Gastrocnemius medialis (tissue), 4 donors: ENCODE measurements around the gene SLC25A39. TPM values are rescaled to one million over a fixed set of nuclear protein-coding genes. Genes with fewer than 3 reads are reported as not detected.

Experiments used
- ATAC-seq, 2 donors: fragments of 150-250 bp; one replicate each; pipeline ENCODE4 v1.9.1; 2016
- DNase-seq, 2 donors: peaks; one replicate each; pipeline ENCODE4 v3.0.0-alpha.2; 2019
- H3K27ac ChIP-seq, 4 donors: fragments of 200-600 bp; sonication (generic); 1 replicate in 1 of 4; 2 replicates in 3 of 4; pipeline ENCODE4 v1.5.1; 2016 to 2018; ENCODE audit warnings: mild to moderate bottlenecking in 2 of 4, moderate library complexity in 1 of 4
- H3K27me3 ChIP-seq, 3 donors: fragments of 200-600 bp; sonication (generic) in 2 of 3; 1 replicate in 1 of 3; 2 replicates in 2 of 3; pipeline versions ENCODE4 v1.5.1 to v1.6.0; 2016 to 2019; ENCODE audit warnings: mild to moderate bottlenecking in 1 of 3, moderate library complexity in 1 of 3
- H3K36me3 ChIP-seq, 2 donors: fragments of 200-600 bp; sonication (generic) in 1 of 2; one replicate each; pipeline ENCODE4 v1.5.1; 2017 to 2018
- H3K4me1 ChIP-seq, 2 donors: fragments of 200-600 bp; sonication (generic) in 1 of 2; one replicate each; pipeline ENCODE4 v1.5.1; 2016 to 2017; ENCODE audit warnings: mild to moderate bottlenecking in 2 of 2
- H3K4me3 ChIP-seq, 4 donors: fragments of 200-600 bp; sonication (generic) in 3 of 4; 1 replicate in 1 of 4; 2 replicates in 3 of 4; pipeline ENCODE4 v1.5.1; 2016 to 2019; ENCODE audit warnings: mild to moderate bottlenecking in 2 of 4
- H3K9me3 ChIP-seq, 3 donors: fragments of 200-600 bp; sonication (generic) in 2 of 3; 1 replicate in 1 of 3; 2 replicates in 2 of 3; pipeline ENCODE4 v1.5.1; 2016 to 2019
- POLR2A ChIP-seq, 2 donors: fragments of 450-650 bp; IDR thresholded peaks; one replicate each; pipeline ENCODE4 v1.6.1; 2017; ENCODE audit warnings: antibody characterized with exemption in 2 of 2, mild to moderate bottlenecking in 2 of 2, moderate library complexity in 2 of 2
- in situ Hi-C, 4 donors: fragments of 200-750 bp; cut with MboI; loops; one replicate each; pipeline versions ENCODE4 v1.15.0 to v1.8.0; 2017; ENCODE audit warnings: low sequenced_read_pairs in 4 of 4
- intact Hi-C: fragments of 100-400 bp; cut with DNase I; formaldehyde crosslinking; loops from one replicate; pipeline ENCODE4 v1.15.1; 2023; ENCODE audit warnings: low total_unique reads
- total RNA-seq, 4 donors: library from RNA; depleted of rRNA; stranded (reverse); fragments of >200 nt; gene quantifications; one replicate each; pipeline versions ENCODE4 v1.1.0 to v1.2.3, GENCODE V29; 2016
- TF ChIP-seq, protein P1 (sequence below), 5 experiments: fragments of 450-650 bp in 3 of 5; fragments of 200-600 bp in 2 of 5; sonication (generic) in 2 of 5; IDR thresholded peaks in 4 of 5; conservative IDR thresholded peaks in 1 of 5; 1 replicate in 4 of 5; 2 replicates in 1 of 5; pipeline ENCODE4 v1.5.1; 2016 to 2019; ENCODE audit warnings: antibody characterized with exemption in 5 of 5, mild to moderate bottlenecking in 3 of 5, moderate library complexity in 3 of 5

Gene SLC25A39
- total RNA-seq, 4 donors from 2014 or later: 36.7 to 44.2 (median 38.4) TPM

DNA sequence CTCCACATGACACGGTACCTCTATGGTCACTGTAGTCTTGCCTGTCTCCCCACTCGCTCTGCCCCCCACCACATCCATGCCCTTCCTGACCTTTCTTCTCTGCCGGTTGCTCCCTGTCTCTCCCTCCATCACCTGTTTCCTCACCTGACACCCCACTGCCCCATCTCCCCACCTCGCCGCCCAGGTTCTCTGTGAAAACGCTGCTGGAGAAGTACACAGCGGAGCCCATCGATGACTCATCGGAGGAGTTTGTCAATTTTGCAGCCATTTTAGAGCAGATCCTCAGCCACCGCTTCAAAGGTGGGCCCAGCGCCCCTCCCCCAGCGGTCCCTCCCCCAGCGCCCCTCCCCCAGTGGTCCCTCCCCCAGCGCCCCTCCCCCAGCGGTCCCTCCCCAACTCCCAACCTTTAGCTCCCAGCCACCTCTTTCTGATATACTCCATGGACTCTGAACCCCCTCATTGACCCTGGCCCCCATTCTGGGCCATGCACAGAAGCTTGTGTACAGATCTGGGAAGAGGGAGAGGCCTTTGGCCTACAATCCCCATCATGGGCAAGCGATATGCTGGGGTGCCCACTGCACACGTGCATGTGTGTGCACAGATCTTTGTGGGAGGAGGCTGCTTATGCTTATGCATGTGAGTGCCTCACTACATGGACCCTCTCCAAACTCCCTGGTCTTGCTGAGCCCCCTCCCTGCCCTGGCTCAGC is 12.1 kb downstream of the SLC25A39 start:
- H3K9me3 ChIP-seq: no peaks in the 10 kb centered on the region
- H3K36me3 ChIP-seq: no peaks in the 10 kb centered on the region
- no peak for DNase-seq
- peaks cover 37 to 38% (median 37%) of the 10 kb centered on the region in 3 donors for H3K27me3 ChIP-seq
- no peak for ATAC-seq
- in situ Hi-C loops: no loop called here
- no peak overlapping the region for H3K27ac ChIP-seq
- H3K4me1 ChIP-seq: peaks cover 7 to 18% of the 10 kb centered on the region in 2 donors
- intact Hi-C loops: no loop called here
- TF ChIP-seq POLR2A (IDR thresholded peaks at IDR 0.05): no peak
- TF ChIP-seq, protein P1, sequence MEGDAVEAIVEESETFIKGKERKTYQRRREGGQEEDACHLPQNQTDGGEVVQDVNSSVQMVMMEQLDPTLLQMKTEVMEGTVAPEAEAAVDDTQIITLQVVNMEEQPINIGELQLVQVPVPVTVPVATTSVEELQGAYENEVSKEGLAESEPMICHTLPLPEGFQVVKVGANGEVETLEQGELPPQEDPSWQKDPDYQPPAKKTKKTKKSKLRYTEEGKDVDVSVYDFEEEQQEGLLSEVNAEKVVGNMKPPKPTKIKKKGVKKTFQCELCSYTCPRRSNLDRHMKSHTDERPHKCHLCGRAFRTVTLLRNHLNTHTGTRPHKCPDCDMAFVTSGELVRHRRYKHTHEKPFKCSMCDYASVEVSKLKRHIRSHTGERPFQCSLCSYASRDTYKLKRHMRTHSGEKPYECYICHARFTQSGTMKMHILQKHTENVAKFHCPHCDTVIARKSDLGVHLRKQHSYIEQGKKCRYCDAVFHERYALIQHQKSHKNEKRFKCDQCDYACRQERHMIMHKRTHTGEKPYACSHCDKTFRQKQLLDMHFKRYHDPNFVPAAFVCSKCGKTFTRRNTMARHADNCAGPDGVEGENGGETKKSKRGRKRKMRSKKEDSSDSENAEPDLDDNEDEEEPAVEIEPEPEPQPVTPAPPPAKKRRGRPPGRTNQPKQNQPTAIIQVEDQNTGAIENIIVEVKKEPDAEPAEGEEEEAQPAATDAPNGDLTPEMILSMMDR (IDR thresholded peaks at IDR 0.05 in 4 of 5, conservative IDR thresholded peaks at IDR 0.05 in 1 of 5): no peak
- H3K4me3 ChIP-seq: no peak overlapping the region

DNA sequence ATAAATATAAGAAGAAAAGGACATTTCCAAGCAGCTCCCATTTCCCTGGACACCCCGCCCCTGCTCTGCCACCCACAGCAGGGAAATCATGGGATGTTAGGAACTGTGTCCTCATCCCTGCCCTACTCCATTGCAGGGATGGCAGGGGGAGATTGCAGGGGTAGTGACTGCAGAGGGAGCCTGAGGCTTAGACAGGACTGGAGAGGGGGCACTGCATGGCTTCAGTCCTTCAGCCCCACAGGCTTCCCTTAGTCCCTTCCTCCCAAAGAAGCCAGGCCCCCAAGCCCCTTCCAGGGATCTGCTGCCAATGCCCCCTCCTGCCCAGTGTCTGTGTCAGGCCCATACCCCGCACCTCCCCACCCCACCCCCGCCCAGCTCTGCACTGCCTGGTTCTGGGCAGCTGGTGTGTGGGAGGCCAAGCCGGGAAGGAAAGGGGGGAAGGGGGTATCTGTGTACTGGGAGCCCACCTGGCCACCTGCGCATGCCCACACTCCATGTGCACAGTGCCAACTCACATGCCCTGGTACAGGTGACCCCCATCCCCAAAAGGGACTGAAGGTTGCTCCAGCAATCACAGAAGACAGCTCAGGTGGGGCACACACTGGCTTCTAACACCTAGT is 13.0 kb downstream of the SLC25A39 start:
- ATAC-seq (no peak), DNase-seq (no peak)
- Histone ChIP-seq H3K27me3 (peaks cover 33 to 39% (median 34%) of the 10 kb centered on the region in 3 donors), H3K27ac (no peak overlapping the region), H3K4me3 (no peak overlapping the region), H3K4me1 (peaks cover 7 to 22% of the 10 kb centered on the region in 2 donors), H3K36me3 (no peaks in the 10 kb centered on the region), H3K9me3 (no peaks in the 10 kb centered on the region)
- TF ChIP-seq, protein P1 (IDR thresholded peaks at IDR 0.05 in 4 of 5, conservative IDR thresholded peaks at IDR 0.05 in 1 of 5): no peak
- TF ChIP-seq POLR2A (IDR thresholded peaks at IDR 0.05): no peak
- in situ Hi-C loops (no loop called here), intact Hi-C loops (no loop called here)

DNA sequence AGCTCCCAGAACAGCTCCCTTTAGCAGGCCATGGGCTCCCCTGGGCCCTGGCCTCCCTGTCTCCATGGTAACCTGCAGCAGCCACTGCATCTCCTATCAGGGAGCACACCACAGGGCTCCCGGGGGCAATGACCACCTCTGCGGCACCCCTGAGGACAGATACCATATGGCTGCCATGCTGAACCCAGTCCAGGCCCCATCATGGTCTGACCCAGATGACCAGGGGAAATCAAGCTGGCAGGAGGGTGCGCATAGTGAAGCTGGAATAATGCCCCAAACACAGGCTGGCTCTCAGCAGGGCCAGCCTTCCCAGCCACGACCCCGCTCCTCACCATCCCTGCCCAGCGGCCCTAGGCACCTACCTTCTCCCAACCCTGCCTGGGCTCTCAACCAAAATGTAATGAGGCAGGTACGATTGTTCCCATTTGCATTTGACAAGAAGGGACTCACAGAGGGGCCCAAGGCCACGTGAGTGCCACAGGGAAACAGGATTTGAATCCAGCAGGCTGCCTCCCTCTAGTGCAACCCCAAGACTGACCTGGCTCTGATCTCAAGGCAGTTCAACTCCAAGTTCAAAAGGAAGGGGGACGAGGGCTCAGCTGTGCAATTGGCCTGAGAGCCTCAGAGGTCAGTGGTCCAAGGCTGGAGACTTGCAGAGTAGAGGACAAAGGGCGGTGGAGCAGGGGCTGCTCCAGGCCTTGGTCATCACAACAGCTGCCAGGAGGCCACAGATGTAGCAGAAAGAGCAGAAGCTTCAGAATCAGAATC is 13.8 kb downstream of the SLC25A39 start:
- H3K36me3 ChIP-seq: no peaks in the 10 kb centered on the region
- intact Hi-C loops (no loop called here), in situ Hi-C loops (no loop called here)
- no peak for ATAC-seq
- no peak overlapping the region for H3K4me3 ChIP-seq
- H3K27ac ChIP-seq: no peak overlapping the region
- no peak for DNase-seq
- H3K27me3 ChIP-seq: peaks cover 25 to 39% (median 26%) of the 10 kb centered on the region in 3 donors
- H3K9me3 ChIP-seq: no peaks in the 10 kb centered on the region
- H3K4me1 ChIP-seq: peaks cover 7 to 22% of the 10 kb centered on the region in 2 donors
- TF ChIP-seq, protein P1 (IDR thresholded peaks at IDR 0.05 in 4 of 5, conservative IDR thresholded peaks at IDR 0.05 in 1 of 5): no peak
- no peak for TF ChIP-seq POLR2A (IDR thresholded peaks at IDR 0.05)

DNA sequence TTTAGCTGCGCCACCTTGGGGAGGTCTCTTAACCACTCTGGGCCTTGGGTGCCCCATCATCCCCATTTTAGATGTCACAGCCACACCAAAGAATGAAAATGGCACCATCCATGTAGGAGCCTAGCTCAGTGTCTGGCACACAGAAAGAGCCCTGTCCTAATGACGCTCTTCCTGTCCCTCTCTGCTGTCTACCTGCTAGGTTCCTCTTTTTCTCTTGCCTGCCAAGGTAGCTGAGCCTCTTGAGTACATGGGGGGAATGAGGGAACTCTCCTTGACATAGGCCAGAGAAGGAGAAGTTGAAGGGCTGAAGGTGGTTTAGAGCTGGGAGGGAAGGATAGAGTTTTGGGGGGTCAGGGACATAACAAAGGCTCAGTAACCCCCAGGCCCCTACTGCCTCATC is 14.4 kb downstream of the SLC25A39 start:
- no peaks in the 10 kb centered on the region for H3K36me3 ChIP-seq
- H3K4me1 ChIP-seq: peaks cover 7 to 22% of the 10 kb centered on the region in 2 donors
- TF ChIP-seq, protein P1 (IDR thresholded peaks at IDR 0.05 in 4 of 5, conservative IDR thresholded peaks at IDR 0.05 in 1 of 5): no peak
- no peak for TF ChIP-seq POLR2A (IDR thresholded peaks at IDR 0.05)
- no peak overlapping the region for H3K4me3 ChIP-seq
- no peaks in the 10 kb centered on the region for H3K9me3 ChIP-seq
- no peak for ATAC-seq
- intact Hi-C loops: no loop called here
- no peak for DNase-seq
- H3K27me3 ChIP-seq: peaks cover 21 to 39% (median 25%) of the 10 kb centered on the region in 3 donors
- no peak overlapping the region for H3K27ac ChIP-seq
- in situ Hi-C loops: no loop called here
